B cell (primary cell): ENCODE results near the gene LDHD. TPM values are rescaled to one million over a fixed set of nuclear protein-coding genes. Genes with fewer than 3 reads are reported as not detected.

Source experiments
- ATAC-seq: fragments of 200-7000 bp; cut with Tn5 transposase; one replicate; pipeline ENCODE4 v1.10.0; 2021; ENCODE audit warnings: low read depth, mild to moderate bottlenecking, moderate number of reproducible peaks, moderate library complexity
- CTCF ChIA-PET: fragments of 350-600 bp; sonication (Branson Sonifier 250); formaldehyde crosslinking; loops from one replicate; lab custom pipeline; 2021; ENCODE audit warnings: antibody characterized with exemption, inconsistent platforms; lab: Charles Lee
- POLR2A ChIA-PET: fragments of 350-600 bp; sonication (Branson Sonifier 250); formaldehyde crosslinking; loops from one replicate; lab custom pipeline; 2021; ENCODE audit warnings: antibody characterized with exemption; lab: Charles Lee
- DNase-seq: peaks from one replicate; pipeline ENCODE4 v3.0.0; 2013
- H2AFZ ChIP-seq: 2 replicates; pipeline ENCODE4 v1.6.1; 2012; ENCODE audit warnings: mild to moderate bottlenecking, low read depth, low read length; ENCODE audit not compliant: insufficient read depth, poor library complexity, severe bottlenecking
- H3K27ac ChIP-seq, 2 donors: 1 replicate in 1 of 2; 2 replicates in 1 of 2; pipeline ENCODE4 v1.5.1; 2012 to 2013; ENCODE audit warnings: low read length in 2 of 2, mild to moderate bottlenecking in 2 of 2, moderate library complexity in 1 of 2
- H3K27me3 ChIP-seq, 4 experiments: fragments of 200-600 bp in 1 of 4; sonication (generic) in 1 of 4; replicated peaks in 1 of 4; 1 replicate in 2 of 4; 2 replicates in 2 of 4; pipeline versions ENCODE4 v1.6.1 to v1.7.0; 2013 to 2016; ENCODE audit warnings: low read length in 3 of 4, mild to moderate bottlenecking in 2 of 4, mixed read lengths in 1 of 4, moderate library complexity in 1 of 4; ENCODE audit not compliant: insufficient read depth in 4 of 4, control insufficient read depth in 3 of 4; ENCODE audit errors: control extremely low read depth in 1 of 4
- H3K36me3 ChIP-seq, 2 experiments: replicated peaks in 1 of 2; 1 replicate in 1 of 2; 2 replicates in 1 of 2; pipeline versions ENCODE4 v1.6.1 to v1.7.1; 2013; ENCODE audit warnings: low read length in 1 of 2; ENCODE audit not compliant: insufficient read depth in 2 of 2, control insufficient read depth in 1 of 2; ENCODE audit errors: control extremely low read depth in 1 of 2, extremely low read depth in 1 of 2
- H3K4me1 ChIP-seq, 2 donors: fragments of 200-600 bp in 1 of 2; sonication (generic) in 1 of 2; 1 replicate in 1 of 2; 2 replicates in 1 of 2; pipeline versions ENCODE4 v1.5.1 to v1.6.1; 2013 to 2017; ENCODE audit warnings: low read length in 2 of 2; ENCODE audit not compliant: control insufficient read depth in 2 of 2, insufficient read depth in 2 of 2
- H3K4me2 ChIP-seq: replicated peaks from 2 replicates; pipeline ENCODE3; 2012; ENCODE audit warnings: mild to moderate bottlenecking, low read depth, low read length; ENCODE audit not compliant: poor library complexity, severe bottlenecking
- H3K4me3 ChIP-seq, 5 experiments: fragments of 200-600 bp in 1 of 5; sonication (generic) in 1 of 5; 1 replicate in 3 of 5; 2 replicates in 2 of 5; pipeline versions ENCODE4 v1.5.1 to v1.7.0; 2011 to 2016; ENCODE audit warnings: low read length in 4 of 5, mild to moderate bottlenecking in 4 of 5, low read depth in 2 of 5, control low read depth in 1 of 5, moderate library complexity in 1 of 5; ENCODE audit not compliant: insufficient read depth in 1 of 5; ENCODE audit errors: control extremely low read depth in 1 of 5, extremely low read depth in 1 of 5
- H3K79me2 ChIP-seq: fragments of 200-600 bp; sonication (generic); one replicate; pipeline ENCODE4 v1.6.0; 2016; ENCODE audit warnings: low read length; ENCODE audit not compliant: control insufficient read depth, insufficient read depth
- H3K9ac ChIP-seq: fragments of 200-600 bp; sonication (generic); 2 replicates; pipeline ENCODE4 v1.6.1; 2017; ENCODE audit warnings: mild to moderate bottlenecking, low read length, moderate library complexity
- H3K9me3 ChIP-seq, 3 donors: one replicate each; pipeline versions ENCODE4 v1.6.1 to v1.7.1; 2013; ENCODE audit warnings: low read length in 2 of 3; ENCODE audit not compliant: control insufficient read depth in 2 of 3, insufficient read depth in 1 of 3; ENCODE audit errors: control extremely low read depth in 1 of 3
- H4K20me1 ChIP-seq: 2 replicates; pipeline ENCODE4 v1.6.0; 2012; ENCODE audit warnings: mild to moderate bottlenecking, low read length; ENCODE audit not compliant: insufficient read depth, control insufficient read depth, poor library complexity, severe bottlenecking
- H3K27ac Mint-ChIP-seq: one replicate; pipeline ENCODE4 v1.8.0; 2021; ENCODE audit warnings: mixed read lengths
- H3K27me3 Mint-ChIP-seq: one replicate; pipeline ENCODE4 v1.8.0; 2021; ENCODE audit warnings: mixed read lengths
- H3K4me1 Mint-ChIP-seq: one replicate; pipeline ENCODE4 v1.8.0; 2021; ENCODE audit warnings: mixed read lengths
- H3K4me3 Mint-ChIP-seq: one replicate; pipeline ENCODE4 v1.8.0; 2021; ENCODE audit warnings: mixed read lengths
- H3K9me3 Mint-ChIP-seq: one replicate; pipeline ENCODE4 v1.8.0; 2022; ENCODE audit warnings: mixed read lengths; ENCODE audit not compliant: insufficient read depth
- EZH2 ChIP-seq: IDR thresholded peaks from 2 replicates; pipeline ENCODE4 v1.6.1; 2012; ENCODE audit warnings: borderline replicate concordance, low read depth, mild to moderate bottlenecking, moderate library complexity, low read length; ENCODE audit not compliant: insufficient read depth, poor library complexity, severe bottlenecking
- WGBS: methylation state at CpG from one replicate; pipeline ENCODE4 v1.1.5; 2013; ENCODE audit warnings: missing lambda C conversion rate; ENCODE audit not compliant: insufficient coverage; 5-methylcytosine and 5-hydroxymethylcytosine counted together
- intact Hi-C: fragments of 100-400 bp; cut with micrococcal nuclease; formaldehyde crosslinking; loops from one replicate; pipeline ENCODE4 v1.10.0; 2022
- polyA plus RNA-seq: library from polyadenylated mRNA; depleted of rRNA; stranded (reverse); fragments of >200 nt; gene quantifications from 2 replicates; pipeline ENCODE4 v1.2.3, GENCODE V29; 2012
- total RNA-seq, 2 donors: library from RNA; stranded (reverse); fragments of 120-200 nt in 1 of 2; gene quantifications; 1 replicate in 1 of 2; 2 replicates in 1 of 2; pipeline versions ENCODE4 v1.2.3 to v1.2.4, GENCODE V29; 2013 to 2022
- TF ChIP-seq, protein P1 (sequence below): fragments of 200-600 bp; IDR thresholded peaks from one replicate; pipeline ENCODE4 v1.8.0; 2022; ENCODE audit warnings: antibody characterized with exemption, mild to moderate bottlenecking

The LDHD gene
- total and polyA plus RNA-seq, 2 donors (not counting 1 experiment from before 2014, with no cell fraction given), result 0.19 TPM; not detected in 1

DNA sequence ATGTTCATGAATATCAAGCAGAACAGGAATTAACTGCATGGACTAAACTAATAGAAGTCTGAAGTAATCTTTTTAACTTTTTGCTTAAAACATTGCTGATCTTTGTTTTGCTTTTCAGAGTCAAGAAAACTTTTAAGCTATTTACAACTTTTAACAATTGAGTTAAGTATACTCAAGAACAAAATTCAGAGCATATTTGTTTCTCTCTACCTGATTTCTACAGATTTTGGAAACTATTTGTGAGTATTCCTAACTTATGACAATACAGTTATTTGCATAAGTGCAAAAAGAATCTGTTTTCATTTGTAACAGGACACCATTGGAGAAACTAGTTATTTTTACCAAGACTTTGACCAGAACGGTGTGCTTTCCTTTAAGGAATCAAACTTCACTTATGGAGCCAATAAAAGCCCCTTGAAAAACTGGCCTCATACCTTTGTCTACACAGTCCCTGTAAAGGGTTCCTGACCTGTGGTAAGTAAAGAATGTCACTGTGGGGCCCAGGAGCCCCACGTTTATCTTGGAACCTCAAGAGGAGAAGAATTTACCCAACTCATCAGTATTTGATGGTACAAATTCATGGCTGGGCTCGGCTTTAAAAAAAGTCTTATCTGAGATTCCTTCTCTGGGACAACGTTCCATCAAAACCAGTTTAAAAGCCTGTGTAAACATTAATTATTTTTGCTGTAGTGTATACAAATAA lies 11.3 kb upstream of the LDHD start:
- H3K4me2 ChIP-seq, result no peak overlapping the region
- H3K36me3 ChIP-seq, result no peaks in the 10 kb centered on the region
- H3K27ac ChIP-seq, result no peak overlapping the region
- peaks cover 7% of the 10 kb centered on the region for H3K27me3 Mint-ChIP-seq
- DNase-seq (no peak), ATAC-seq (no peak)
- H3K27ac Mint-ChIP-seq, result no peak overlapping the region
- no peak overlapping the region for H3K9ac ChIP-seq
- H3K4me1 Mint-ChIP-seq, result no peaks in the 10 kb centered on the region
- ChIA-PET POLR2A (no interaction called here), CTCF (no interaction called here)
- H4K20me1 ChIP-seq, result no peaks in the 10 kb centered on the region
- peaks cover 0 to 10% (median 7%) of the 10 kb centered on the region in 3 donors for H3K9me3 ChIP-seq
- intact Hi-C loops, result no loop called here
- no peak overlapping the region for H3K4me3 ChIP-seq
- TF ChIP-seq EZH2, result no peak
- TF ChIP-seq, protein P1, sequence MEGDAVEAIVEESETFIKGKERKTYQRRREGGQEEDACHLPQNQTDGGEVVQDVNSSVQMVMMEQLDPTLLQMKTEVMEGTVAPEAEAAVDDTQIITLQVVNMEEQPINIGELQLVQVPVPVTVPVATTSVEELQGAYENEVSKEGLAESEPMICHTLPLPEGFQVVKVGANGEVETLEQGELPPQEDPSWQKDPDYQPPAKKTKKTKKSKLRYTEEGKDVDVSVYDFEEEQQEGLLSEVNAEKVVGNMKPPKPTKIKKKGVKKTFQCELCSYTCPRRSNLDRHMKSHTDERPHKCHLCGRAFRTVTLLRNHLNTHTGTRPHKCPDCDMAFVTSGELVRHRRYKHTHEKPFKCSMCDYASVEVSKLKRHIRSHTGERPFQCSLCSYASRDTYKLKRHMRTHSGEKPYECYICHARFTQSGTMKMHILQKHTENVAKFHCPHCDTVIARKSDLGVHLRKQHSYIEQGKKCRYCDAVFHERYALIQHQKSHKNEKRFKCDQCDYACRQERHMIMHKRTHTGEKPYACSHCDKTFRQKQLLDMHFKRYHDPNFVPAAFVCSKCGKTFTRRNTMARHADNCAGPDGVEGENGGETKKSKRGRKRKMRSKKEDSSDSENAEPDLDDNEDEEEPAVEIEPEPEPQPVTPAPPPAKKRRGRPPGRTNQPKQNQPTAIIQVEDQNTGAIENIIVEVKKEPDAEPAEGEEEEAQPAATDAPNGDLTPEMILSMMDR, result no peak
- no peak overlapping the region for H2AFZ ChIP-seq
- H3K79me2 ChIP-seq, result no peaks in the 10 kb centered on the region
- WGBS, result 100% methylated on average over 1 of the region's 4 CpGs
- H3K4me3 Mint-ChIP-seq, result no peak overlapping the region
- peaks cover 0 to 4% (median 1%) of the 10 kb centered on the region in 4 experiments for H3K27me3 ChIP-seq
- H3K9me3 Mint-ChIP-seq, result no peaks in the 10 kb centered on the region
- no peaks in the 10 kb centered on the region for H3K4me1 ChIP-seq

DNA sequence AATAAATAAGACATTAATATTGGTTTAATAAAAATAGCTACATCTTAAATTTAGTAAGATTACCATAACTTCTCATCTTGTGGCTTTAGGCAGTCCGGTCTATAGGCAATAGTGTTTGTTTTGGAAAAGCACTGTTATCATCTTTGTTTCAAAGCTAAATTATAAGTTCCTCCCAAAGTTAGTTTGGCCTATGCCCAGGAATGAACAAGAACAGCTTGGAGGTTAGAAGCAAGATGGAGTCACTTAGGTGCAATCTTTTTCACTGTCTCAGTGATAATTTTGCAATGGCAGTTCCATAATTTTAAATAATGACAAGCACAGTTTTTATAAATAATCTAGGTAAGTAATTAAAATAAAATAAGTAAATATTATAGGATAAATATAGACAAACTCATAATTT lies 6.0 kb upstream of the LDHD start:
- Histone ChIP-seq H3K9me3 (peaks cover 3 to 19% (median 14%) of the 10 kb centered on the region in 3 donors), H3K4me1 (no peaks in the 10 kb centered on the region), H3K79me2 (no peaks in the 10 kb centered on the region), H3K27me3 (no peaks in the 10 kb centered on the region), H3K27ac (no peak overlapping the region), H3K4me2 (no peak overlapping the region), H4K20me1 (no peaks in the 10 kb centered on the region), H3K4me3 (no peak overlapping the region), H3K9ac (no peak overlapping the region), H3K36me3 (no peaks in the 10 kb centered on the region), H2AFZ (no peak overlapping the region)
- Mint-ChIP-seq H3K4me1 (no peaks in the 10 kb centered on the region), H3K27me3 (no peaks in the 10 kb centered on the region), H3K27ac (no peak overlapping the region), H3K4me3 (no peak overlapping the region), H3K9me3 (peaks cover 7% of the 10 kb centered on the region)
- no peak for DNase-seq
- intact Hi-C loops, result no loop called here
- no peak for TF ChIP-seq EZH2
- TF ChIP-seq, protein P1, result no peak
- WGBS, result no CpG with 5 or more reads among the region's 1 CpG
- ATAC-seq, result no peak
- POLR2A ChIA-PET, result no interaction called here
- CTCF ChIA-PET, result interaction anchor here (1.1 kb wide), 1 partner anchor 77 kb away, joined by 3 read pairs; no protein-coding TSS in a partner anchor
